Dermis lymphatic vessel endothelial cell (primary cell): ENCODE results near the gene HAPLN3. TPM values are rescaled to one million over a fixed set of nuclear protein-coding genes. Genes with fewer than 3 reads are reported as not detected.

ENCODE experiments used
- total RNA-seq: library from RNA; depleted of rRNA; stranded (reverse); fragments of >200 nt; gene quantifications from 2 replicates; pipeline ENCODE4 v1.2.1, GENCODE V29; 2014

Gene HAPLN3, protein sequence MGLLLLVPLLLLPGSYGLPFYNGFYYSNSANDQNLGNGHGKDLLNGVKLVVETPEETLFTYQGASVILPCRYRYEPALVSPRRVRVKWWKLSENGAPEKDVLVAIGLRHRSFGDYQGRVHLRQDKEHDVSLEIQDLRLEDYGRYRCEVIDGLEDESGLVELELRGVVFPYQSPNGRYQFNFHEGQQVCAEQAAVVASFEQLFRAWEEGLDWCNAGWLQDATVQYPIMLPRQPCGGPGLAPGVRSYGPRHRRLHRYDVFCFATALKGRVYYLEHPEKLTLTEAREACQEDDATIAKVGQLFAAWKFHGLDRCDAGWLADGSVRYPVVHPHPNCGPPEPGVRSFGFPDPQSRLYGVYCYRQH
- total RNA-seq: 66.3 and 102 TPM in 2 replicates

GRCh38 chr15:88894819-88895767 lies at the start of gene HAPLN3:
TSS of gene HAPLN3 (minus strand) at chr15:88895544. CDS start at chr15:88887298, 8,246 bp downstream.

DNA sequence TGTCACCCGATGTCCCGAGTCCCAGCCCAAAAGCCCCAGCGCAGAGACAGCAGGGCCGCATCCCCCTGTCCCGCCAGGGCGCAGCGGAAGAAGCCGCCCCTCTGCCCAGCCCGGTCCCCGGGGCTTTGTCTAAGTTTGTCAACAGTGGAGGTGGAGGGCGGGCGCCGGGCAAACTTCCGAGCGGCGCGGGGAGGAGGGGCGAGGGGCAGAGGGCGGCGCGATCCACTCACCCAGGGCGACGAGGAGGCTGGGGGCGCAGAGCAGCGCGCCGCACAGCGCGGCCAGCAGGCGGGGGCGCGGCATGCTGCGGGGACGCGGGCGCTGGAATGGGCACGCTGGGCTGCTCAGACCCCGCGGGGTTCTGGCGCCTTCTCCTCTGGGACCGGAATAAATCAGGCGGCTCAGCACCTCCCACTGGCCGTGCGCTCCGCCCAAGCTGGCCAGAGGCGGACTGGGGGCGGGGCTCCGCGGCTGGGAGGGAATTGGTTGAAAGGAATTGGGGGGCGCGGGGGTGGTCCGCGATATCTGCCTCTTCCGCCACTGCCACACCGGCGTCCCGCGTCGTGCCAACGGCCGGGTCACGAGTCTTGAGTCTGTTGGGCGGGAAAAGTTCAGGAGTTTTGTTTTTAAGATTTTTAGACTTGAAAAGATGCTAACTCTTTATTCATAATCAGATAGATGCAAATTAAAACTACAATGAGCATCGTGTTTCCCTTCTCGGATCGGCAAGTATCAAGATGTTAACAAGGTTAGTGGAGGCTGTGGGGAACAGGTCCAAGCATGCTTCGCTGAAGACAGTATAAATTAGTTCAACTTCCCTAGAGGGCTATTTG lies 17.9 kb upstream of the HAPLN3 start, which contains the start of gene MFGE8:
Gene MFGE8, minus strand, starts transcription at position 363 of the 833 bp plus-strand sequence. Its CDS starts 60 bp downstream, at position 303.

Other genes starting within 250 kb of the HAPLN3 start
- gene ACAN, start 92.1 kb downstream of the HAPLN3 start, total RNA-seq: under 0.01 TPM in 2 replicates
- gene MFGE8, start 17.8 kb upstream of the HAPLN3 start, total RNA-seq: 27.5 and 53.8 TPM in 2 replicates
- 44.3 and 49.8 TPM in 2 replicates for gene ABHD2, start 192.9 kb upstream of the HAPLN3 start, total RNA-seq